DND-41 (cell line): ENCODE results near the gene PRICKLE2.

Experiments used
- EZH2 ChIP-seq: IDR thresholded peaks from 3 replicates; pipeline ENCODE4 v1.6.1; 2012; ENCODE audit warnings: borderline replicate concordance, low read depth, mild to moderate bottlenecking, moderate library complexity, low read length, inconsistent platforms; ENCODE audit not compliant: severe bottlenecking
- TF ChIP-seq, protein P1 (sequence below): IDR thresholded peaks from 2 replicates; pipeline ENCODE4 v1.5.1; 2012; ENCODE audit warnings: borderline replicate concordance, low read length, moderate library complexity, mild to moderate bottlenecking; ENCODE audit not compliant: poor library complexity, severe bottlenecking; ENCODE audit errors: extremely low read depth

DNA sequence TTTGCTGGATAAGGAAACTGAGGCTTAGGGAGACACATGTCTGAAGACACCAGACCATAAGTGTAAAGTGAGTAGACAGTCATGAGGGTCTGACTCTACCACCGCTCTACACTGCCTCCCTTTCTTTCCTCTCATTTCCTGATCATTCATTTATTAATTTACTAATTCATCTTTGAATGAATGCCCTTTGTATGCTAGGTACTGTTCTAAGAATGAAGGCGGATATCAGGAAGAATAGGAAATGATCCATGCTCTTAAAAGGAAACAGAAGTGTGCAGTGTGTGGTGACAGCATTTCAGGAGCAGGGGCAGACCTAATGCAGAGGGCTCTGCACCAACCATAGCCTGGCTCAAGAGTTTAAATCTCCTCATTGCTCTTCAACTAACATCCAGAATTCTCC is 170.2 kb downstream of the PRICKLE2 start:
- TF ChIP-seq, protein P1, sequence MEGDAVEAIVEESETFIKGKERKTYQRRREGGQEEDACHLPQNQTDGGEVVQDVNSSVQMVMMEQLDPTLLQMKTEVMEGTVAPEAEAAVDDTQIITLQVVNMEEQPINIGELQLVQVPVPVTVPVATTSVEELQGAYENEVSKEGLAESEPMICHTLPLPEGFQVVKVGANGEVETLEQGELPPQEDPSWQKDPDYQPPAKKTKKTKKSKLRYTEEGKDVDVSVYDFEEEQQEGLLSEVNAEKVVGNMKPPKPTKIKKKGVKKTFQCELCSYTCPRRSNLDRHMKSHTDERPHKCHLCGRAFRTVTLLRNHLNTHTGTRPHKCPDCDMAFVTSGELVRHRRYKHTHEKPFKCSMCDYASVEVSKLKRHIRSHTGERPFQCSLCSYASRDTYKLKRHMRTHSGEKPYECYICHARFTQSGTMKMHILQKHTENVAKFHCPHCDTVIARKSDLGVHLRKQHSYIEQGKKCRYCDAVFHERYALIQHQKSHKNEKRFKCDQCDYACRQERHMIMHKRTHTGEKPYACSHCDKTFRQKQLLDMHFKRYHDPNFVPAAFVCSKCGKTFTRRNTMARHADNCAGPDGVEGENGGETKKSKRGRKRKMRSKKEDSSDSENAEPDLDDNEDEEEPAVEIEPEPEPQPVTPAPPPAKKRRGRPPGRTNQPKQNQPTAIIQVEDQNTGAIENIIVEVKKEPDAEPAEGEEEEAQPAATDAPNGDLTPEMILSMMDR, result no peak
- no peak for TF ChIP-seq EZH2
